ENCODE measurements around the gene TDRD10. TPM values are rescaled to one million over a fixed set of nuclear protein-coding genes. Genes with fewer than 3 reads are reported as not detected.

The TDRD10 gene
- total RNA-seq, 1 donor = 0.27 TPM

GRCh38 chr1:154575147-154575927 is 73.3 kb downstream of the TDRD10 start:
- no peak for DNase-seq (ENCODE audit: low read depth in 2 of 3, low spot score in 2 of 3)

DNA sequence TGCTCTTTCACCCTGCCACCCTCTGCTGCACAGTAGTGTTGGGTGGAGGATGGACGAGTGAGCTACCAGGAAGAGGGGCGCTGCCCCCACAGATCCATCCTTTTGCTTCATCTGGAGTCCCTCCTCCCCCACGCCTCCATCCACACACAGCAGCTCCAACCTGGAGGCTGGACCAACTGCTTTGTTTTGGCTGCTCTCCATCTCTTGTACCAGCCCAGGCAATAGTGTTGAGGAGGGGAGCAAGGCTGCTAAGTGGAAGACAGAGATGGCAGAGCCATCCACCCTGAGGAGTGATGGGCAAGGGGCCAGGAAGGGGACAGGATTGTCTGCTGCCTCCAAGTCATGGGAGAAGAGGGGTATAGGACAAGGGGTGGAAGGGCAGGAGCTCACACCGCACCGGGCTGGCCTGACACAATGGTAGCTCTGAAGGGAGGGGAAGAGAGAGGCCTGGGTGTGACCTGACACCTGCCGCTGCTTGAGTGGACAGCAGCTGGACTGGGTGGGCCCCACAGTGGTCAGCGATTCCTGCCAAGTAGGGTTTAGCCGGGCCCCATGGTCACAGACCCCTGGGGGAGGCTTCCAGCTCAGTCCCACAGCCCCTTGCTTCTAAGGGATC is 74.0 kb downstream of the TDRD10 start:
- DNase-seq (ENCODE audit: low read depth in 2 of 3, low spot score in 2 of 3) = no peak

DNA sequence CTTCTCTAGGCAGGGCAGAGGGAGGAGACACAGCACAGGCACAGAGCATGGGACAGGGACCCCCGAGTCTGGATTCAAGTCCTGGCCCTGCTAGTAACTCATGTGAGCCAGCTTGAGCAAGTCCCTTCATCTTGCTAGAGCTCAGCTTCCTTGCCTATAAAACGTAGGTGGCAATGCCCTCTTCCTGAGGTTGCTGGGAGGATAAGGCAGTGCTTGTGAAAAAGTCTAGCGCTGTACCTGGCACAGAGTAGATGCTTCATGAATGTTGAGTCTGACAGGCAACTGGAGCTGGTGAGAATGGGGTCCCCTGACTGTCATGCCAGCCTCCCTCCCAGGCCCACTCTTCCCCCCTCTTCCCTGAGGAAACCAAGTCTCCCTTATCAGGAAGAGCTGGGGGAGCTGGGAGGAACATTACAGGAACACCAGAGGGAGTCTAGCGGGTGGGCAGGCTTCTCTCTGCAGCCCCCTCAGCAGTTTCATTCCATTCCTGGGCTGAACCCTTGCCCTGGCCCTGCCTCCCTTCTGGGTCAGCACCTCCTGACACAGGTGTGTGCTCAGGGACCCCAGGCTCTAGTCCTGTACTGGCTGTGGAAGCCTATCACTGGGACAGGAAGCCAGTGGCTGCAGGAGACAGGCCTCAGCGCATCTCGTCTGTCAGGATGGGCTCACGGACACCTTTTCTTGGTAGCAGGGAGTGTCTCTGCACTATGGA is 75.5 kb downstream of the TDRD10 start:
- DNase-seq (ENCODE audit: low read depth in 2 of 3, low spot score in 2 of 3) = no peak

DNA sequence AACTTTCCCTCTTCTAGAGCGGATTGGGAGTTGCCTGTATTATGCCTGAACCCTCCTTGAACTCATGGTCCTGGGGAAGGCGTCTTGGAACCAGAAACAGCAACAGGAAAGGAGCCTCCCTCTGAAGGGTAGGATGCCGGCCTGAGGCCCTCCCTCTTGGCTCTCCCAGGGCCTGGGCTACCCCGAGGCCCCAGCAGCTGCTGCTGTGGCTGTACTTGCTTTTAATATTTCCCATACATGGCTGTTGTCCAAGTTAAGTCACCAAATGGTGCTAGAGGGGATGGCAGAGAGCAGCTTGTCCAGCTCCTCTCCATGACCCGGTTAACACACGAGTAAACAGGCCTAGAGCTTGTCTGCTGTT is 76.0 kb downstream of the TDRD10 start:
- DNase-seq (ENCODE audit: low read depth in 2 of 3, low spot score in 2 of 3) = no peak

- DNase-seq (ENCODE audit: low read depth in 2 of 3, low spot score in 2 of 3) = no peak
Measured at GRCh38 chr1:154579374-154579773, 77.4 kb downstream of the TDRD10 start.

DNA sequence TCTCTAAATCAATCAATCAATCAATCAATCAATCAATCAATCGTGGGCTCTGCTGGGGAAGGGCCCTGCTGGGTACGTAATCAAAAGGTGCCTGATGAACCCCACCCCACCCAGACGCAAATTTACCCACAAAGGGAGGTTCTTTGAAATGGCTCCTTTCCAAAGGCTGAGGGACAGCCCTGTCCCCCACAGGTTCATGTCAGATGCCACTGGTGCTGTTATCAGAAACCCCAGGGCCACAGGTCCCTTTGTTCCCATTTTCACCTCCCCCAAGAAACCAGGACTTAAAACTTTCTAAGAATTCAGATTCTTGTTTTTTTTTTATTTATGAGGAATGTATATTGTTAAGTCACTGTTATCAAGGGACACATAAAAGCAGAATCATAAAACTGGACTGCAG is 79.7 kb downstream of the TDRD10 start:
- no peak for DNase-seq (ENCODE audit: low read depth in 2 of 3, low spot score in 2 of 3)

DNA sequence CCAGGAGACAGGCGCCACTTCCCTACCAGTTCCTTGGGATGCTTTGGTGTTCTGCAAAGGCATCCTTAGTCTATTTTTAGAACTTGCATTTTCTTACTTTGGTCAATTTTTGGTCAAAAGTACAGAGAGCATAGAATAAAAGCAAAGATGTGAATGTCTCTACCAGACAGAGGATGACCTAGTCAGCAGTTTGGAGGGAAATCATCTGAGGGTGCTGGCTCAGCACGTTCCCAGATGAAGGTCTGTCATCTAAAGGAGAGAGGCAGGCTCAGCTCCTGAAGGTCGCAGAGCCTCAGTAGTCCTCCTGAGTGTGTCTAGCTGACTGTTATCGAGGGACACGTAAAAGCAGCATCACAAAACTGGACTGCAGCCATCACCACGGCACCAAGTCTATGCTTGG is 80.9 kb downstream of the TDRD10 start:
- no peak for DNase-seq (ENCODE audit: low read depth in 2 of 3, low spot score in 2 of 3)

GRCh38 chr1:154583773-154584172 is 81.8 kb downstream of the TDRD10 start:
- DNase-seq (ENCODE audit: low read depth in 2 of 3, low spot score in 2 of 3) = no peak

DNA sequence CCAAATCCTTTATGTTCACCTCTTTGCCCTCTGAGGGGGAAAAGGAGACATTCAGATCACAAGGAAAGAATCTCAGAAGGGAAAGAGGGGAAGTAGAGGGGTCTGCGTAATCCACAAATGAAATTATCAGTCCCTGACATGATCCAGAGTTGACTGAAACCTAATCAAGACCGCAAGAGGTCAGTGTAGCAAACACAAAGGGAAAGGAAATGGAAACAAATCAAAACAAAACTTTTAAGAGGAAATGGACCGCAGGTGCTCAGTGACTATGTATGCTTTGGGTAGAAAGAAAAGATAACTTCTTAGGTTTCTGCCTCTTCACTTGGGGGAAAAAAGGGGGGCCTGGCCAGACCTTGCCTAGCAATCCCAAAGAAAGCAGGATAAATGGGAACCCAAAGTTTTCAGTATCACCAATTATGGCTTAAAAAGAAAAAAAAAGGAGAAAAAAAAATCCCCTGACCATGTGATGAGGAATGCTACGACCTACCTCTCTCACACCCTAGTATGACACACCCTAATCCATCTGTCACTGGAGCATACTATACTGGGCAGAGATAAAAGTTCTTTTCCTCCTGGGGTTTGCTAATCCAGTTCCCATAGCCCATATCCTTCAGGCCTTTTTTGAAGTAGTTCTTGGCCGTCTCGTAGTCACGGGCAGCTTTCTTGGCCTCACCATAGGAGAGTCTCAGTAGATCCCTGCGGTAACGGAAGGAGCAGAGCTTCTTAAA is 82.4 kb downstream of the TDRD10 start:
- DNase-seq (ENCODE audit: low read depth in 2 of 3, low spot score in 2 of 3) = no peak

DNA sequence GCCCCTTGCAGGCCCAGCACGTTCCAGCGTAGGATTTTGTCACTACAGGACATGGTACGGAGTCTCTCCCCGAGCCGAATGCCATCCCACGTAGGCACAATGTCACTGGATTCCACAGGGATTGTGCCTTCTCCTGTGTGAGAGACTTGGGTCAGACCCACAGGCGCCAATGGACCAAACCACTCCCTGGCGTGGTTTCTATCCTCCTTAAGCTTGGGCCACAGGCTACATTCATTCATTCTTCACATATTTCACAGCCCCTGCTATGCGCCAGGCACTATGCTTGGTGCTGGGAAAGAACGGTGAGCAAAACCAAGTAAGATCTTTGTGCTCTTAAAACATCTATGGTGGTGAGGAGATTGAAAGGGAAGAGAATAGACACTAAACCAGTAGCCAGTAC is 84.2 kb downstream of the TDRD10 start:
- DNase-seq (ENCODE audit: low read depth in 2 of 3, low spot score in 2 of 3) = no peak

- no peak for DNase-seq (ENCODE audit: low read depth in 2 of 3, low spot score in 2 of 3)
Measured at GRCh38 chr1:154586641-154587040, 84.6 kb downstream of the TDRD10 start.

DNA sequence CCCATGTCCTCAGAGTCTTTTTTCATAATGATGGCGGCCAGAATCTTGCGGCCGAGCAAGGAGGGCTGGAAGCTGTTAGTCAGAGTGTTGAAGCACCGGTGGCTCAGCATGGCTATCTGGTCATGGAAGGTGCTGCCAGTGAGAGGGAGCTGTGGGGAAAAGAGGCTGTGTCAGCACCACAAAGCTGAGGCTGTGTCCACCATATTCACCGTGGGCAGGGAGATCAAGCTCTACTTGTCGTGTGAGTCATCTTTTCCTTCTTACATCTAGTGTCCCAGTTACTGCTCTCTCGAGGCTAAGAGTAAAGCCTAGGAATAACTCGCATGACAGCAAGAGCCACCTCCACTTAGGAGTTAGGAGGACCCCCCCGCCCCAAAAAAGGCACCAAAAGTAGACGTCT is 87.8 kb downstream of the TDRD10 start:
- DNase-seq (ENCODE audit: low read depth in 2 of 3, low spot score in 2 of 3) = no peak

GRCh38 chr1:154590756-154591155 is 88.7 kb downstream of the TDRD10 start:
- no peak for DNase-seq (ENCODE audit: low read depth in 2 of 3, low spot score in 2 of 3)

DNA sequence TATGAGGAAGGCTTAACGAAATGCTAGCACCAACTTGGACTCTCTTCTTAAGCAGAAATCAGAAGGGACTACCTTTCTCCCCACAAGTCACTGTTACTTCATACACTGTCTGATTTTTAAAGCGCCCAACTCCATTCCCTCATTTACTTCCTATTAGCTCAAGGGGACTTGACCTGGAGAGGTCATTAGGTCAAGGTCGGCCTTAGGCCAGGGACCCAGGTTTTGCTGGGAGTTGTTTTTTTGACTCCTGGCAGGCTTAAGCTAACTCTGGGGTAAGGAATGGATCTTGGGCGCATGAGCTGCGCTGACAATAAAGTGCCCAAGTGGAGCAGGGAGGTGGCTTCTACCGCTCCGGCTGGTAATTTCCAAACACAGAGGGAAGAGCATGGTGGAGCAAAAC is 89.2 kb downstream of the TDRD10 start:
- no peak for DNase-seq (ENCODE audit: low read depth in 2 of 3, low spot score in 2 of 3)

DNA sequence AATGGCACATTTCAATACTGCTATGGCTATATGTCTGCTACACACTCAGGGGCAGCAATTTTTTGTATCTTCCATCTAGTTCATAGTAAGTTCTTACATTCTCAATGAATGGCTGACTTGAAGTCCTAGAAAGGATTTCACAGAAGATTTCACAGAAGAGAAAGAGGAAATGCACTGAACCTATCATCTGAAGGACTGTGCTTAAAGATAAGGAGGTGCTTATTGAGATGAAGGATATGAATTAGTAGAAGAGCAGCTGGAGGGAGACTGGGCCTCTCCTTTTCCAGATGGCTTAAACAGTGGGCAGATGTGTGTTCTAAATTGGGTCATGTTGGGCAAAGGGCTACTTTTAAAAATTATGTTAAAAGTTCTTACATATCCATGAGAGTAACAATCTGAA is 91.4 kb downstream of the TDRD10 start:
- DNase-seq (ENCODE audit: low read depth in 2 of 3, low spot score in 2 of 3) = peak in 1 of 3 donors; percentile 9

DNA sequence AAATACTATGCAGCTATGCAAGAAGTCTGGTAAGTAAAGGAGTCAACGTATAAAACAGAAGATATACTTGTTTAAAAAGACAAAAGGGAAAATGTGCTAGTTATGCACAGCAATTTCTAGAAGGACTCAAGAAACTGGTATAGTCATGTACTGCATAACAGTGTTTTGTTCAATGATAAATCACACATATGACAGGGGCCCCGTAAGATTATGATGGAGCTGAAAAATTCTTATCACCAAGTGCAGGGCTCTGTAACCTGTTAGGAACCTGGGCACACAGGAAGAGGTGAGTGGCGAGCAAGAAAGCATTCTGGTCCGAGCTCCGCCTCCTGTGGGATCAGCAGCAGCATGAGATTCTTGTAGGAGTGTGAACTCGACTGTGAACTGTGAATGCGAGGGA is 92.8 kb downstream of the TDRD10 start:
- DNase-seq (ENCODE audit: low read depth in 2 of 3, low spot score in 2 of 3) = no peak

DNA sequence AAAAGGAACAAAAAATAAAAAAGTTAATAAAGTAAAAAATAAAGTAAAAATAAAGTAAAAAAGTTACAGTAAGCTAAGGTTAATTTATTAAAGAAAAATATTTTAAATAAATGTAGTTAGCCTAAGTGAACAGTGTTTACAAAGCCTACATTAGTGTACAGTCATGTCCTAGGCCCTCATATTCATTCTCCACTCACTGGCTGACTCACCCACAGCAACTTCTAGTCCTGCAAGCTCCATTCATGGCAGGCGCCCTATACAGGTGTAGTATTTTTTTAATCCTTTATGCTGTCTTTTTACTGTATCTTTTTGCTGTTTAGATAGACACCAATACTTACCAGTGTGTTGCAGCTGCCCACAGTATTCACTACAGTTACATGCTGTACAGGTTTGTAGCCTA is 93.6 kb downstream of the TDRD10 start:
- no peak for DNase-seq (ENCODE audit: low read depth in 2 of 3, low spot score in 2 of 3)

Data from hematopoietic multipotent progenitor cell (in vitro differentiated cells).